OCI-LY7 (cell line): Measurements from ENCODE around the gene ST14. TPM values are rescaled to one million over a fixed set of nuclear protein-coding genes. Genes with fewer than 3 reads are reported as not detected.

Experiments
- BruUV-seq: library from RNA; stranded (reverse); fragments of 400-500 nt; replicated peaks from 2 replicates; lab custom pipeline; 2021; lab: Mats Ljungman, UMichigan
- CTCF ChIA-PET: fragments of 300-600 bp; sonication (Branson Sonifier 250); formaldehyde crosslinking; loops from one replicate; lab custom pipeline; 2022; ENCODE audit warnings: antibody characterized with exemption; ENCODE audit not compliant: unreplicated experiment; lab: Charles Lee
- POLR2A ChIA-PET: fragments of 300-600 bp; sonication (Branson Sonifier 250); formaldehyde crosslinking; loops from one replicate; lab custom pipeline; 2022; ENCODE audit warnings: antibody characterized with exemption; lab: Charles Lee
- DNase-seq: peaks from one replicate; pipeline ENCODE4 v3.0.0-alpha.2; 2015; ENCODE audit warnings: low spot score
- H2AFZ ChIP-seq: fragments of 200-600 bp; sonication (generic), shearing (Covaris generic); 2 replicates; pipeline ENCODE4 v1.6.1; 2014; ENCODE audit warnings: mild to moderate bottlenecking, antibody characterized with exemption, low read length, moderate library complexity
- H3K27ac ChIP-seq: fragments of 200-600 bp; sonication (generic); 2 replicates; pipeline ENCODE4 v1.5.1; 2014; ENCODE audit warnings: mixed run types, low read depth, mild to moderate bottlenecking, moderate library complexity, low read length, inconsistent platforms; ENCODE audit not compliant: poor library complexity, severe bottlenecking
- H3K36me3 ChIP-seq: fragments of 200-600 bp; sonication (generic); 2 replicates; pipeline ENCODE4 v1.6.1; 2014; ENCODE audit warnings: mild to moderate bottlenecking, antibody characterized with exemption, low read length, moderate library complexity, mixed read lengths; ENCODE audit not compliant: insufficient read depth
- H3K4me1 ChIP-seq: fragments of 200-600 bp; sonication (generic); 2 replicates; pipeline ENCODE4 v1.5.1; 2014; ENCODE audit warnings: mild to moderate bottlenecking, low read length; ENCODE audit not compliant: insufficient read depth, poor library complexity, severe bottlenecking
- H3K4me2 ChIP-seq: fragments of 200-600 bp; sonication (generic); 2 replicates; pipeline ENCODE4 v1.6.1; 2014; ENCODE audit warnings: mild to moderate bottlenecking, low read length
- H3K4me3 ChIP-seq: fragments of 200-600 bp; sonication (generic); 2 replicates; pipeline ENCODE4 v1.5.1; 2014; ENCODE audit warnings: mild to moderate bottlenecking, low read depth, low read length; ENCODE audit not compliant: poor library complexity, severe bottlenecking
- H3K79me2 ChIP-seq: fragments of 200-600 bp; sonication (generic); 2 replicates; pipeline ENCODE4 v1.6.1; 2016; ENCODE audit warnings: low read depth, mild to moderate bottlenecking, low read length, moderate library complexity, mixed read lengths; ENCODE audit not compliant: insufficient read depth
- H3K9me2 ChIP-seq: fragments of 200-600 bp; sonication (generic); 2 replicates; pipeline ENCODE4 v1.6.1; 2016; ENCODE audit warnings: mild to moderate bottlenecking, low read length, mixed read lengths; ENCODE audit not compliant: insufficient read depth
- H3K9me3 ChIP-seq: fragments of 200-600 bp; sonication (generic); 2 replicates; pipeline ENCODE4 v1.6.1; 2014; ENCODE audit warnings: mild to moderate bottlenecking, mixed run types, low read length, mixed read lengths
- H4K20me1 ChIP-seq: fragments of 200-600 bp; sonication (generic); 2 replicates; pipeline ENCODE4 v1.6.1; 2014; ENCODE audit warnings: mild to moderate bottlenecking, antibody characterized with exemption, low read length, moderate library complexity, mixed read lengths; ENCODE audit not compliant: insufficient read depth
- CTCF ChIP-seq: fragments of 200-600 bp; sonication (generic); conservative IDR thresholded peaks from 2 replicates; pipeline ENCODE4 v1.5.1; 2014; ENCODE audit warnings: mild to moderate bottlenecking, antibody characterized with exemption, low read length, moderate library complexity, mixed read lengths
- EZH2phosphoT487 ChIP-seq: fragments of 200-600 bp; sonication (generic); IDR thresholded peaks from 2 replicates; pipeline ENCODE4 v1.6.1; 2018; ENCODE audit warnings: low read depth, borderline replicate concordance, mild to moderate bottlenecking, mixed run types, antibody characterized with exemption, low read length, moderate library complexity, mixed read lengths
- intact Hi-C: fragments of 100-400 bp; cut with micrococcal nuclease; formaldehyde crosslinking; loops from one replicate; pipeline ENCODE4 v1.10.0; 2022; ENCODE audit not compliant: unreplicated experiment
- total RNA-seq, 2 experiments: library from RNA; depleted of rRNA in 1 of 2; stranded (reverse); fragments of >200 nt in 1 of 2; shearing (Covaris generic) in 1 of 2; gene quantifications; 2 replicates each; pipeline ENCODE4 v1.2.3, GENCODE V29; 2014 to 2022

Gene ST14
- total RNA-seq, 2 experiments from 2014 or later, result 98.0 to 135 TPM

DNA sequence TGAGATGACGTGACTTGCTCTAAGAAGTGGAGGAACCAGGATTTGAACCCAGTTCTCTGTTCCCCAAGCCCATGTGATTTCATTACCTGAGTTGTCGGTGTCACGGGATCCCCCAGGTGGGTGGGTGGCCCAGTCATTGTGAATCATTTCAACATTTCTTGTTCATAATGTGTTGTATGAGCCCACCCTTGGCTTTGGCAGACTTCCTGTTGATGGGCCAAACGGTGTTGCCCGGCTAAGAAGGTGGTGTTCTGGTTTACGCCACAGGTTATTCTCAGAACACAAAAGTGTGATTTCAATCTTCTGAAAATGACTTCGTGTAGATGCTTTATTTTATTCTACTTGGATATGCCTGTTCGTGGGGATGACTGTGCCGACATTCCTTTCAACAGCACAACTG lies 21.6 kb upstream of the ST14 start:
- intact Hi-C loops, result loop anchor here (10.0 kb wide), 1 partner anchor 373 kb away; no protein-coding TSS in a partner anchor

DNA sequence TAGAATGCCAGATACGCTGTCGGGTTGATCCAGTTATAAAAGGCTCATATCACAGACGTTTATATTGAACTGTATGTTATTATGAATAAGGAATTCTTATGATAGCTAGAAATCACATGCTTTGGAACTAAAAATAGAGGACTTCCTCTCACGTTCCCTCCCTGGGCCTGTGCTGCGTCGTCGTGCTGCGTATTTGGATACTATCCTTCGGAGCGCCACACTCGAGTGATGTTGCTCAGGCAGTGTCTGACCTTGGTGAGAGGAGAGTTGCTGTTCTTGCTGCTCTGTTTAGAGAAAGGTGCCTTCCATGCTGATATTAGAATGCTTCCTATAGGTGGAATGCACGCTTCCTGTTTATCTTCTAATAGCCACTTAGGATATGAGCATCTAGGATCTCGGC lies 20.2 kb upstream of the ST14 start:
- intact Hi-C loops, result loop anchor here (10.0 kb wide), 1 partner anchor 375 kb away; no protein-coding TSS in a partner anchor
- DNase-seq, result no peak
- POLR2A ChIA-PET, result interaction anchor here (0.5 to 1.0 kb wide), 3 partner anchors 32 to 241 kb away, joined by 3 to 7 read pairs (median 3); no protein-coding TSS in a partner anchor

More for the DNA sequence above, 21.6 kb upstream of the ST14 start:
- Histone ChIP-seq H2AFZ (no peak overlapping the region), H3K9me3 (no peaks in the 10 kb centered on the region), H3K36me3 (peaks cover 97% of the 10 kb centered on the region), H3K79me2 (no peaks in the 10 kb centered on the region), H3K4me2 (no peak overlapping the region), H3K4me1 (peaks cover 5% of the 10 kb centered on the region), H3K27ac (no peak overlapping the region), H3K9me2 (no peaks in the 10 kb centered on the region), H4K20me1 (0 out of 2 replicates have a peak, but pooled peaks cover 4% of the 10 kb centered on the region), H3K4me3 (no peak overlapping the region)
- DNase-seq, result no peak
- POLR2A ChIA-PET, result interaction anchor here (1.2 kb wide), 1 partner anchor 11 kb away, joined by 3 read pairs; no protein-coding TSS in a partner anchor
- TF ChIP-seq CTCF (no peak), EZH2phosphoT487 (no peak)
- no TSS peak for BruUV-seq
- CTCF ChIA-PET, result no interaction called here

More for the DNA sequence above, 20.2 kb upstream of the ST14 start:
- Histone ChIP-seq H3K9me2 (no peaks in the 10 kb centered on the region), H3K9me3 (no peaks in the 10 kb centered on the region), H3K4me2 (no peak overlapping the region), H2AFZ (no peak overlapping the region), H3K36me3 (peaks cover 97% of the 10 kb centered on the region), H3K4me3 (no peak overlapping the region), H3K79me2 (no peaks in the 10 kb centered on the region), H3K4me1 (no peaks in the 10 kb centered on the region), H4K20me1 (0 out of 2 replicates have a peak, but pooled peaks cover 4% of the 10 kb centered on the region), H3K27ac (no peak overlapping the region)
- TF ChIP-seq EZH2phosphoT487, result no peak
- TF ChIP-seq CTCF, result no peak
- CTCF ChIA-PET, result no interaction called here
- BruUV-seq, result no TSS peak
